Keratinocyte (primary cell): ENCODE measurements around the gene MAGEH1. TPM values are rescaled to one million over a fixed set of nuclear protein-coding genes. Genes with fewer than 3 reads are reported as not detected.
A peak's percentile ranks its signal among the peaks of the same experiment; 100 is the strongest.
"Not testable (repeated sequence)": the region's sequence is repeated elsewhere in the genome, so short reads cannot be mapped to it uniquely, and the experiment has no call there.

Source experiments
- DNase-seq: peaks from one replicate; pipeline ENCODE4 v3.0.0-alpha.2; 2011; ENCODE audit warnings: low read depth, missing footprints, low spot score
- FAIRE-seq: peaks from 2 replicates; lab custom pipeline; 2011; peaks lifted over from hg19 to GRCh38; lab: Jason Lieb, UNC
- H2AFZ ChIP-seq: 2 replicates; pipeline ENCODE4 v1.6.0; 2012; ENCODE audit warnings: low read length, control low read depth, inconsistent platforms; ENCODE audit not compliant: control insufficient read depth
- H3K27ac ChIP-seq: 2 replicates; pipeline ENCODE4 v1.5.1; 2011; ENCODE audit warnings: low read length; ENCODE audit not compliant: control insufficient read depth, insufficient read depth
- H3K27me3 ChIP-seq: 3 replicates; pipeline ENCODE4 v1.6.0; 2011; ENCODE audit warnings: low read length; ENCODE audit not compliant: control insufficient read depth, insufficient read depth; ENCODE audit errors: extremely low read depth
- H3K36me3 ChIP-seq, 2 experiments: 2 replicates in 1 of 2; 3 replicates in 1 of 2; pipeline ENCODE4 v1.5.1; 2011; ENCODE audit warnings: low read length in 2 of 2, mild to moderate bottlenecking in 1 of 2; ENCODE audit not compliant: control insufficient read depth in 2 of 2, insufficient read depth in 2 of 2; ENCODE audit errors: extremely low read depth in 1 of 2
- H3K4me1 ChIP-seq: 3 replicates; pipeline ENCODE4 v1.5.1; 2011; ENCODE audit warnings: low read length; ENCODE audit not compliant: control insufficient read depth, insufficient read depth; ENCODE audit errors: extremely low read depth
- H3K4me2 ChIP-seq: 3 replicates; pipeline ENCODE4 v1.6.0; 2011; ENCODE audit warnings: low read depth, low read length; ENCODE audit not compliant: control insufficient read depth, insufficient read depth; ENCODE audit errors: extremely low read depth
- H3K4me3 ChIP-seq, 3 experiments: fragments of 200-600 bp in 1 of 3; sonication (generic) in 1 of 3; 2 replicates in 2 of 3; 3 replicates in 1 of 3; pipeline ENCODE4 v1.5.1; 2011 to 2016; ENCODE audit warnings: low read length in 3 of 3, mild to moderate bottlenecking in 3 of 3, control low read depth in 2 of 3, inconsistent platforms in 1 of 3, low read depth in 1 of 3, mixed read lengths in 1 of 3, mixed run types in 1 of 3, moderate library complexity in 1 of 3; ENCODE audit not compliant: control insufficient read depth in 2 of 3, insufficient read depth in 2 of 3; ENCODE audit errors: extremely low read depth in 1 of 3
- H3K79me2 ChIP-seq: 2 replicates; pipeline ENCODE4 v1.6.0; 2012; ENCODE audit warnings: low read length; ENCODE audit not compliant: control insufficient read depth, insufficient read depth
- H3K9ac ChIP-seq: 3 replicates; pipeline ENCODE4 v1.6.0; 2011; ENCODE audit warnings: low read length; ENCODE audit not compliant: control insufficient read depth, insufficient read depth; ENCODE audit errors: extremely low read depth
- H3K9me1 ChIP-seq: 3 replicates; pipeline ENCODE4 v1.6.0; 2011; ENCODE audit warnings: low read length; ENCODE audit not compliant: control insufficient read depth, insufficient read depth; ENCODE audit errors: extremely low read depth
- H3K9me3 ChIP-seq: 2 replicates; pipeline ENCODE4 v1.5.1; 2012; ENCODE audit warnings: low read depth, low read length; ENCODE audit not compliant: control insufficient read depth
- H4K20me1 ChIP-seq: 3 replicates; pipeline ENCODE4 v1.6.0; 2011; ENCODE audit warnings: low read length; ENCODE audit not compliant: control insufficient read depth, insufficient read depth; ENCODE audit errors: extremely low read depth
- EZH2 ChIP-seq: IDR thresholded peaks from one replicate; pipeline ENCODE4 v1.6.1; 2012; ENCODE audit warnings: inconsistent platforms, mild to moderate bottlenecking, low read length, moderate library complexity
- dilution Hi-C: fragments of 300-500 bp; cut with MboI; formaldehyde crosslinking; loops from one replicate; pipeline ENCODE4 v1.7.0; 2020; ENCODE audit warnings: low sequenced_read_pairs; ENCODE audit not compliant: extremely low pct_ligation_motif_present
- polyA plus RNA-seq, 5 experiments: library from polyadenylated mRNA; depleted of rRNA in 3 of 5; stranded (reverse) in 3 of 5; stranded (forward) in 1 of 5; unstranded in 1 of 5; fragments of >200 nt; gene quantifications; 1 replicate in 1 of 5; 2 replicates in 3 of 5; 3 replicates in 1 of 5; pipeline versions ENCODE4 v1.2.1 to v1.2.3, GENCODE V29; 2011 to 2012; ENCODE audit warnings: missing spikeins in 2 of 5, low read depth in 1 of 5, low replicate concordance in 1 of 5
- TF ChIP-seq, protein P1 (sequence below), 3 experiments: IDR thresholded peaks in 1 of 3; conservative IDR thresholded peaks in 1 of 3; optimal IDR thresholded peaks in 1 of 3; 2 replicates in 2 of 3; 3 replicates in 1 of 3; pipeline versions ENCODE3 to v1.5.1; 2011; ENCODE audit warnings: low read length in 3 of 3, mild to moderate bottlenecking in 3 of 3, moderate library complexity in 2 of 3, control low read depth in 1 of 3, inconsistent platforms in 1 of 3; ENCODE audit not compliant: insufficient read depth in 2 of 3; ENCODE audit errors: extremely low read depth in 1 of 3

MAGEH1 gene
- polyA plus RNA-seq, 1 donor (not counting 4 experiments of a cell fraction or from before 2014, with no cell fraction given): 6.7 TPM

DNA sequence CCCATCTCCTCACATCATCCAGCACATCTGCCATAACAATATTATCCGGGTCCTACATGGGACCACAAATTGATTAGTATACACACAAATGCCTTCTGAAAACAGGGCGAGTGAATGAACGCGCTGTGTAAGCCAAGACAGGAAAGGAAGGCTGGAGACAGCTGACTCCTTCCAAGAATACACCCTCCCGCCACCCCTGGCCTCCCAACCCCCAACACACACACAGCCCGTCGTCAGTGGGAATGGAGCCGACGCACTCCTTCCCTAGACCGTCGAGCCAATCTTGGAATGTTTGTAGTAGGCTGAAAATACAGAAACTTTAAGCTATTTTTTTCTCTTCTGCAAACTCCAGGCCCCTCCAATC, 319 bp upstream of the MAGEH1 start:
- TF ChIP-seq EZH2: no peak
- TF ChIP-seq, protein P1, sequence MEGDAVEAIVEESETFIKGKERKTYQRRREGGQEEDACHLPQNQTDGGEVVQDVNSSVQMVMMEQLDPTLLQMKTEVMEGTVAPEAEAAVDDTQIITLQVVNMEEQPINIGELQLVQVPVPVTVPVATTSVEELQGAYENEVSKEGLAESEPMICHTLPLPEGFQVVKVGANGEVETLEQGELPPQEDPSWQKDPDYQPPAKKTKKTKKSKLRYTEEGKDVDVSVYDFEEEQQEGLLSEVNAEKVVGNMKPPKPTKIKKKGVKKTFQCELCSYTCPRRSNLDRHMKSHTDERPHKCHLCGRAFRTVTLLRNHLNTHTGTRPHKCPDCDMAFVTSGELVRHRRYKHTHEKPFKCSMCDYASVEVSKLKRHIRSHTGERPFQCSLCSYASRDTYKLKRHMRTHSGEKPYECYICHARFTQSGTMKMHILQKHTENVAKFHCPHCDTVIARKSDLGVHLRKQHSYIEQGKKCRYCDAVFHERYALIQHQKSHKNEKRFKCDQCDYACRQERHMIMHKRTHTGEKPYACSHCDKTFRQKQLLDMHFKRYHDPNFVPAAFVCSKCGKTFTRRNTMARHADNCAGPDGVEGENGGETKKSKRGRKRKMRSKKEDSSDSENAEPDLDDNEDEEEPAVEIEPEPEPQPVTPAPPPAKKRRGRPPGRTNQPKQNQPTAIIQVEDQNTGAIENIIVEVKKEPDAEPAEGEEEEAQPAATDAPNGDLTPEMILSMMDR (optimal IDR thresholded peaks at IDR 0.05 in 1 of 3, IDR thresholded peaks at IDR 0.05 in 1 of 3, conservative IDR thresholded peaks at IDR 0.05 in 1 of 3; ENCODE audit: extremely low read depth in 1 of 3, insufficient read depth in 2 of 3, low read length in 3 of 3): no peak
- Histone ChIP-seq H2AFZ (peak overlapping the region; percentile 87), H3K36me3 (no peaks in the 10 kb centered on the region), H3K9me3 (no peaks in the 10 kb centered on the region), H4K20me1 (no peaks in the 10 kb centered on the region), H3K79me2 (no peaks in the 10 kb centered on the region), H3K9me1 (no peaks in the 10 kb centered on the region), H3K27ac (no peak overlapping the region), H3K27me3 (no peaks in the 10 kb centered on the region), H3K4me1 (no peaks in the 10 kb centered on the region), H3K9ac (no peak overlapping the region), H3K4me2 (peak overlapping the region; percentile 78), H3K4me3 (peak overlapping the region; percentile 40 to 78 (median 60))
- DNase-seq (no peak), FAIRE-seq (no peak)
- dilution Hi-C loops: no loop called here

DNA sequence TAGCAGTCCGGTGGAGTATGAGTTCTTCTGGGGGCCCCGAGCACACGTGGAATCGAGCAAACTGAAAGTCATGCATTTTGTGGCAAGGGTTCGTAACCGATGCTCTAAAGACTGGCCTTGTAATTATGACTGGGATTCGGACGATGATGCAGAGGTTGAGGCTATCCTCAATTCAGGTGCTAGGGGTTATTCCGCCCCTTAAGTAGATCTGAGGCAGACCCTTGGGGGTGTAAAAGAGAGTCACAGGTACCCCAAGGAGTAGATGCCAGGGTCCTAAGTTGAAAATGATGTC, 852 bp downstream of the MAGEH1 start:
- Histone ChIP-seq H3K27ac (no peak overlapping the region), H4K20me1 (no peaks in the 10 kb centered on the region), H2AFZ (peak overlapping the region; percentile 56), H3K4me3 (peak overlapping the region; percentile 40 to 78 (median 60)), H3K9ac (no peak overlapping the region), H3K4me2 (peak overlapping the region; percentile 78), H3K27me3 (no peaks in the 10 kb centered on the region), H3K9me3 (no peaks in the 10 kb centered on the region), H3K9me1 (no peaks in the 10 kb centered on the region), H3K36me3 (no peaks in the 10 kb centered on the region), H3K79me2 (no peaks in the 10 kb centered on the region), H3K4me1 (no peaks in the 10 kb centered on the region)
- TF ChIP-seq, protein P1 (optimal IDR thresholded peaks at IDR 0.05 in 1 of 3, IDR thresholded peaks at IDR 0.05 in 1 of 3, conservative IDR thresholded peaks at IDR 0.05 in 1 of 3; ENCODE audit: extremely low read depth in 1 of 3, insufficient read depth in 2 of 3, low read length in 3 of 3): no peak
- no peak for TF ChIP-seq EZH2
- no peak for FAIRE-seq
- dilution Hi-C loops: no loop called here
- no peak for DNase-seq

DNA sequence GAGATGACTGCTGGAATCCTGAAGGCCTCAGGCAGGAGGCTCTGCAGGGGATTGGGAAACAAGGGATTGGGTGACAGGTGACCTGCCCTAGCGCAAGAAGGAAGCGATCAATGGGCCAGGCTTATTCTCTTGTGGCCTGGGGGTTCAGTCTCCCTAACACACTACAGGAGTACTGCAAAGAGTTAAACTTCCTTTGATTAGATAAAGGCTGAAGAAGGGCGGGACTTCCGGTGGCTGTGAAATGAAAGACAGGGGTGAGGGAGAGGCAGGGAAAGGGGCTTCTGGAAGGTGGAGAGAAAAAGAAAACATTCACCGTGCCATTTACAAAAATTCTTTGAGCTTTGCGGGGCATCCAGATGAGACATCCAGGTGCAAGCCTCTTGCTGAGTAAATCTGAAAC, 3.8 kb downstream of the MAGEH1 start:
- H3K27ac ChIP-seq, H3K4me1 ChIP-seq, H3K27me3 ChIP-seq, H3K4me3 ChIP-seq, H3K4me2 ChIP-seq, H3K9me3 ChIP-seq, H3K9ac ChIP-seq, dilution Hi-C loops, DNase-seq, H4K20me1 ChIP-seq, H3K79me2 ChIP-seq, H3K36me3 ChIP-seq, H3K9me1 ChIP-seq, FAIRE-seq, H2AFZ ChIP-seq: not testable (repeated sequence)

DNA sequence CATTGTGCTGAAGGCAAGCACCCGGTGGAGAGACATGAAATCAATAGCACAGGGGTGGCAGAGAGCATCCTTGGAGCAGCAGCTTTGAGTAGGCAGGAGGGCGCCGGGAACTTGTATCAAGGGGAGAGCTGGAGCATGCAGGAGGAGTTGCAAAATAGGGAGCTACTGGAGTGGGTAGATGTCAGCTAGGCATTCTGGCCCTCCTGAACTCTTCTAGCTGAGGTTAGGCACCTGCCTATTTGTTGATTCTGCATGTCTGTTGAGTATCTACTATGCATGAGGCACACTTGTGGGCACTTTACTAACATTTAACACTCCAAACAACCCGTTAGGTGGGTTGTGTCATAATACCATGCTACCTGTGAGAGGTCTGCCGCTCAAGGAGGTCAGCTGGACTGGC, 7.5 kb downstream of the MAGEH1 start:
- H4K20me1 ChIP-seq, H3K9ac ChIP-seq, H3K79me2 ChIP-seq, DNase-seq, H2AFZ ChIP-seq, H3K9me3 ChIP-seq, H3K4me3 ChIP-seq, dilution Hi-C loops, FAIRE-seq, H3K4me2 ChIP-seq, H3K9me1 ChIP-seq, H3K27me3 ChIP-seq, H3K36me3 ChIP-seq, H3K27ac ChIP-seq, H3K4me1 ChIP-seq: not testable (repeated sequence)
